ENCODE results near the gene CCNB1IP1.

CCNB1IP1 gene

DNA sequence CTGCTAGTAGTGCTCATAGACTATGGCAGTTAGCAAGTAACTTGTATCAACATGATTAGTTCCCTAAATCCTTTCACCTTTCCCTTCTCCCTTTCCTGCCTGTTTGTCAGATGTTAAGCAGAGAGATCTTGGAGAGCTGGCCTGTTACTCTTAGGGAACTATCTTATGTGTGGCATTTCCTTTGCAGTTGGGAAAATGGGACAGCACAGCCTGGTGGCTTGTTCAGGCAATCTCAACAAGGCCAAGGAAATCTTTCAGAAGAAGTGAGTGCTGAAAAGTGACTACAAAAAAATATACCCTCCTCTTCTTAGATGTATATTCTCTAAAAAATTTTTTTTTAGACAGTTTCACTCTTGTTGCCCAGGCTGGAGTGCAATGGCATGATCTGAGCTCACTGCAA lies 17.8 kb upstream of the CCNB1IP1 start:
- Histone ChIP-seq H3K27ac (ENCODE audit: low read length, poor library complexity, severe bottlenecking) (no peak overlapping the region), H3K18ac (ENCODE audit: low read depth in 1 of 2, low read length in 2 of 2) (no peak overlapping the region), H3K9me3 (ENCODE audit: control insufficient read depth, low read length) (no peaks in the 10 kb centered on the region), H3K4me3 (ENCODE audit: insufficient read depth in 1 of 2, low read depth in 1 of 2, low read length in 2 of 2) (no peak overlapping the region), H3K36me3 (ENCODE audit: control insufficient read depth in 1 of 2, insufficient read depth in 2 of 2, low read depth in 1 of 2, low read length in 2 of 2) (peaks cover 26 to 80% of the 10 kb centered on the region in 2 experiments), H3K4me2 (ENCODE audit: low read length, poor library complexity, severe bottlenecking) (no peak overlapping the region), H3K4ac (ENCODE audit: low read depth in 1 of 2, low read length in 2 of 2) (no peak overlapping the region), H2AK5ac (ENCODE audit: low read length, severe bottlenecking) (no peak overlapping the region), H3K27me3 (ENCODE audit: control insufficient read depth in 1 of 2, insufficient read depth in 1 of 2, low read length in 2 of 2) (no peaks in the 10 kb centered on the region), H4K91ac (ENCODE audit: low read length) (no peak overlapping the region), H2AFZ (ENCODE audit: low read depth, low read length) (no peak overlapping the region), H2BK5ac (ENCODE audit: low read depth, low read length, poor library complexity, severe bottlenecking) (no peak overlapping the region), H4K8ac (ENCODE audit: low read length) (no peak overlapping the region), H2BK120ac (ENCODE audit: low read depth, low read length) (no peak overlapping the region), H3K4me1 (ENCODE audit: control insufficient read depth, insufficient read depth, low read depth, low read length) (no peaks in the 10 kb centered on the region), H3K23ac (ENCODE audit: low read length in 2 of 2) (no peak overlapping the region), H3K9ac (ENCODE audit: low read length) (no peak overlapping the region), H2BK15ac (ENCODE audit: low read depth, poor library complexity, severe bottlenecking) (no peak overlapping the region), H3K79me1 (replicated peaks; ENCODE audit: low read length, poor library complexity, severe bottlenecking) (peaks cover 15% of the 10 kb centered on the region), H3K14ac (ENCODE audit: low read length in 2 of 2) (no peak overlapping the region), H2BK12ac (ENCODE audit: low read length in 2 of 2) (no peak overlapping the region)
- DNase-seq, result peak; percentile 54

DNA sequence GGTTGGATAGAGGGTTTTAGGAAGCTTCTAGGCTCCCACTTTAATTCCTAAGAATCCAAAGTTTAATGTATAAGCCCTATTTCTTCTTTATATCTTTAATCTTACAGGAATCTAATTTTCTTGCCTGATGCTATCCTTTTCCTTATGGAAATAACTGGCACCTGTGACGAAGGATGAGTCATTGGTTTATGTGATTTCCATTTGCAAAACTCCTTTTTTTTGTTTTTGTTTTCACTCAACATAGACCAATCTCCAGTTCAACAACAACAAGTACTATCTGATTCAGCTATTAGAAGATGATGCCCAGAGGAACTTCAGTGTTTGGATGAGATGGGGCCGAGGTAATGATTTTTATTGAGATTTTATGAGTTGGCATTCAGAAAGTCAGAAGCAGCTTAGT lies 17.2 kb upstream of the CCNB1IP1 start:
- peak; percentile 28 for DNase-seq
- Histone ChIP-seq H3K23ac (ENCODE audit: low read length in 2 of 2) (no peak overlapping the region), H3K4me1 (ENCODE audit: control insufficient read depth, insufficient read depth, low read depth, low read length) (no peaks in the 10 kb centered on the region), H2BK12ac (ENCODE audit: low read length in 2 of 2) (no peak overlapping the region), H3K4ac (ENCODE audit: low read depth in 1 of 2, low read length in 2 of 2) (no peak overlapping the region), H2AFZ (ENCODE audit: low read depth, low read length) (no peak overlapping the region), H4K8ac (ENCODE audit: low read length) (no peak overlapping the region), H3K9ac (ENCODE audit: low read length) (no peak overlapping the region), H2BK120ac (ENCODE audit: low read depth, low read length) (no peak overlapping the region), H2BK15ac (ENCODE audit: low read depth, poor library complexity, severe bottlenecking) (no peak overlapping the region), H4K91ac (ENCODE audit: low read length) (no peak overlapping the region), H3K18ac (ENCODE audit: low read depth in 1 of 2, low read length in 2 of 2) (no peak overlapping the region), H3K27ac (ENCODE audit: low read length, poor library complexity, severe bottlenecking) (no peak overlapping the region), H3K79me1 (replicated peaks; ENCODE audit: low read length, poor library complexity, severe bottlenecking) (peaks cover 16% of the 10 kb centered on the region), H3K4me3 (ENCODE audit: insufficient read depth in 1 of 2, low read depth in 1 of 2, low read length in 2 of 2) (no peak overlapping the region), H3K4me2 (ENCODE audit: low read length, poor library complexity, severe bottlenecking) (no peak overlapping the region), H3K27me3 (ENCODE audit: control insufficient read depth in 1 of 2, insufficient read depth in 1 of 2, low read length in 2 of 2) (no peaks in the 10 kb centered on the region), H2BK5ac (ENCODE audit: low read depth, low read length, poor library complexity, severe bottlenecking) (no peak overlapping the region), H2AK5ac (ENCODE audit: low read length, severe bottlenecking) (no peak overlapping the region), H3K9me3 (ENCODE audit: control insufficient read depth, low read length) (no peaks in the 10 kb centered on the region), H3K36me3 (ENCODE audit: control insufficient read depth in 1 of 2, insufficient read depth in 2 of 2, low read depth in 1 of 2, low read length in 2 of 2) (peaks cover 26 to 81% of the 10 kb centered on the region in 2 experiments), H3K14ac (ENCODE audit: low read length in 2 of 2) (no peak overlapping the region)
- WGBS, result 91% methylated on average over 2 of the region's 2 CpGs

DNA sequence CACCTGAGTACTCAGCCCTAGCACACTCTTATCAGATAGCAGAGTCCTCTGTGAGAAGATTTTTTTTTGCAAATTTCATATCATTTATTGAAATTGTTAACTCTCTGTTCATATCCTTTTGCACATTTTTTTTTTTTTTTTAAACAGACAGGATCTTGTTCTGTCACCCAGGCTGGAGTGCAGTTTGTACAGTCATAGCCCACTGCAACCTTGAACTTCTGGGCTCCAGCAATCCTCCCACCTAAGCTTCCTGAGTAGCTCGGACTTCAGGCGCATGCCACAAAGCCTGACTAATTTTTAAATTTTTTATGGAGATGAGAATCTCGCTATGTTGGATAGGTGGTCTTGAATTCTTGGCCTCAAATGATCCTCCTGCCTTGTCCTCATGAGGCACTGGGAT lies 14.7 kb upstream of the CCNB1IP1 start:
- Histone ChIP-seq H3K18ac (ENCODE audit: low read depth in 1 of 2, low read length in 2 of 2) (no peak overlapping the region), H4K91ac (ENCODE audit: low read length) (no peak overlapping the region), H3K9ac (ENCODE audit: low read length) (no peak overlapping the region), H3K36me3 (ENCODE audit: control insufficient read depth in 1 of 2, insufficient read depth in 2 of 2, low read depth in 1 of 2, low read length in 2 of 2) (peaks cover 14 to 64% of the 10 kb centered on the region in 2 experiments), H3K27ac (ENCODE audit: low read length, poor library complexity, severe bottlenecking) (no peak overlapping the region), H2BK12ac (ENCODE audit: low read length in 2 of 2) (no peak overlapping the region), H4K8ac (ENCODE audit: low read length) (no peak overlapping the region), H3K27me3 (ENCODE audit: control insufficient read depth in 1 of 2, insufficient read depth in 1 of 2, low read length in 2 of 2) (no peaks in the 10 kb centered on the region), H3K23ac (ENCODE audit: low read length in 2 of 2) (no peak overlapping the region), H2BK120ac (ENCODE audit: low read depth, low read length) (no peak overlapping the region), H3K4me1 (ENCODE audit: control insufficient read depth, insufficient read depth, low read depth, low read length) (no peaks in the 10 kb centered on the region), H2AFZ (ENCODE audit: low read depth, low read length) (no peak overlapping the region), H3K14ac (ENCODE audit: low read length in 2 of 2) (no peak overlapping the region), H3K4me2 (ENCODE audit: low read length, poor library complexity, severe bottlenecking) (no peak overlapping the region), H2BK5ac (ENCODE audit: low read depth, low read length, poor library complexity, severe bottlenecking) (no peak overlapping the region), H2BK15ac (ENCODE audit: low read depth, poor library complexity, severe bottlenecking) (no peak overlapping the region), H3K9me3 (ENCODE audit: control insufficient read depth, low read length) (no peaks in the 10 kb centered on the region), H3K4me3 (ENCODE audit: insufficient read depth in 1 of 2, low read depth in 1 of 2, low read length in 2 of 2) (no peak overlapping the region), H3K4ac (ENCODE audit: low read depth in 1 of 2, low read length in 2 of 2) (no peak overlapping the region), H3K79me1 (replicated peaks; ENCODE audit: low read length, poor library complexity, severe bottlenecking) (peaks cover 17% of the 10 kb centered on the region), H2AK5ac (ENCODE audit: low read length, severe bottlenecking) (no peak overlapping the region)
- DNase-seq, result no peak
- WGBS, result 96% methylated on average over 3 of the region's 3 CpGs

- Histone ChIP-seq H2BK15ac (ENCODE audit: low read depth, poor library complexity, severe bottlenecking) (no peak overlapping the region), H3K4me2 (ENCODE audit: low read length, poor library complexity, severe bottlenecking) (no peak overlapping the region), H3K18ac (ENCODE audit: low read depth in 1 of 2, low read length in 2 of 2) (no peak overlapping the region), H3K9ac (ENCODE audit: low read length) (no peak overlapping the region), H4K8ac (ENCODE audit: low read length) (no peak overlapping the region), H2BK120ac (ENCODE audit: low read depth, low read length) (no peak overlapping the region), H3K14ac (ENCODE audit: low read length in 2 of 2) (no peak overlapping the region), H2BK5ac (ENCODE audit: low read depth, low read length, poor library complexity, severe bottlenecking) (no peak overlapping the region), H2AK5ac (ENCODE audit: low read length, severe bottlenecking) (no peak overlapping the region), H3K27ac (ENCODE audit: low read length, poor library complexity, severe bottlenecking) (no peak overlapping the region), H3K36me3 (ENCODE audit: control insufficient read depth in 1 of 2, insufficient read depth in 2 of 2, low read depth in 1 of 2, low read length in 2 of 2) (peaks cover 8 to 54% of the 10 kb centered on the region in 2 experiments), H3K4me1 (ENCODE audit: control insufficient read depth, insufficient read depth, low read depth, low read length) (no peaks in the 10 kb centered on the region), H3K4me3 (ENCODE audit: insufficient read depth in 1 of 2, low read depth in 1 of 2, low read length in 2 of 2) (no peak overlapping the region), H3K27me3 (ENCODE audit: control insufficient read depth in 1 of 2, insufficient read depth in 1 of 2, low read length in 2 of 2) (no peaks in the 10 kb centered on the region), H2AFZ (ENCODE audit: low read depth, low read length) (no peak overlapping the region), H3K79me1 (replicated peaks; ENCODE audit: low read length, poor library complexity, severe bottlenecking) (peaks cover 16% of the 10 kb centered on the region), H3K4ac (ENCODE audit: low read depth in 1 of 2, low read length in 2 of 2) (no peak overlapping the region), H2BK12ac (ENCODE audit: low read length in 2 of 2) (no peak overlapping the region), H3K9me3 (ENCODE audit: control insufficient read depth, low read length) (no peaks in the 10 kb centered on the region), H3K23ac (ENCODE audit: low read length in 2 of 2) (no peak overlapping the region), H4K91ac (ENCODE audit: low read length) (no peak overlapping the region)
- no peak for DNase-seq
- WGBS, result 88% methylated on average over 1 of the region's 1 CpG
These were observed 13.6 kb upstream of the CCNB1IP1 start for GRCh38 chr14:20346713-20347112.

Data from mesenchymal stem cell (in vitro differentiated cells and primary cell).